HG03196 (cell line): ENCODE measurements around the gene ARHGAP6.
"Not testable (repeated sequence)": the region's sequence is repeated elsewhere in the genome, so short reads cannot be mapped to it uniquely, and the experiment has no call there.

Experiments
- ATAC-seq: cut with Tn5 transposase; IDR thresholded peaks from one replicate; pipeline ENCODE4 v1.9.1; 2021; ENCODE audit not compliant: unreplicated experiment

The ARHGAP6 gene

GRCh38 chrX:11579636-11580600 is 85.8 kb downstream of the ARHGAP6 start:
- ATAC-seq = no peak

DNA sequence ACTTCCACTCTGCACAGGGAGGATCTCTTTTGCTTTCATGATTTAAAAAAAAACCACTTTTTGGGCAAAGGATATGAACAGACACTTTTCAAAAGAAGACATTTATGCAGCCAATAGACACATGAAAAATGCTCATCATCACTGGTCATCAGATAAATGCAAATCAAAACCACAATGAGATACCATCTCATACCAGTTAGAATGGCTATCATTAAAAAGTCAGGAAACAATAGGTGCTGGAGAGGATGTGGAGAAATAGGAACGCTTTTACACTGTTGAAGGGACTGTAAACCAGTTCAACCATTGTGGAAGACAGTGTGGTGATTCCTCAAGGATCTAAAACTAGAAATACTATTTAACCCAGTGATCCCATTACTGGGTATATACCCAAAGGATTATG is 87.4 kb downstream of the ARHGAP6 start:
- ATAC-seq = not testable (repeated sequence)

- no peak for ATAC-seq
Observed at GRCh38 chrX:11577603-11578002, 88.1 kb downstream of the ARHGAP6 start.

DNA sequence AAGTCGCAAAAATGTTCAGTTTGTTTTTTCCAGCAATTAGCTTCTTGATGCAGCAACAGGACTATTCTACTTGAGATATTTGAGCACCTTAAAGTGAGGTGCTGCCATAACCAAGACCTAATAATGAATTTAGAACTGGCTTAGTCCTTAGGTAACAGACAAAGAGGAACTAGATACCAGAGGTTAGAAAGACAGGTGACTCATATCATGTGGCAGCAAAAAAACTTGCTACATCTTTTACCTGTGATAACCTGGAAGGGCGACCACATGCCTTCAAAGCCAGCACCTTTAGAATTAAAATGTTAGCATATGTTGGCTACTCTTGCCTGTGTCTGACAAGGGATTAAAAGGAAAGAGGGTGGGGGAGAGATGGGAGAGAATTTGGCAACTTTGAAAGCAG is 90.4 kb downstream of the ARHGAP6 start:
- no peak for ATAC-seq

- no peak for ATAC-seq
Observed at GRCh38 chrX:11567528-11568220, 98.0 kb downstream of the ARHGAP6 start.

- ATAC-seq = no peak
Observed at GRCh38 chrX:11566789-11567188, 98.9 kb downstream of the ARHGAP6 start.

DNA sequence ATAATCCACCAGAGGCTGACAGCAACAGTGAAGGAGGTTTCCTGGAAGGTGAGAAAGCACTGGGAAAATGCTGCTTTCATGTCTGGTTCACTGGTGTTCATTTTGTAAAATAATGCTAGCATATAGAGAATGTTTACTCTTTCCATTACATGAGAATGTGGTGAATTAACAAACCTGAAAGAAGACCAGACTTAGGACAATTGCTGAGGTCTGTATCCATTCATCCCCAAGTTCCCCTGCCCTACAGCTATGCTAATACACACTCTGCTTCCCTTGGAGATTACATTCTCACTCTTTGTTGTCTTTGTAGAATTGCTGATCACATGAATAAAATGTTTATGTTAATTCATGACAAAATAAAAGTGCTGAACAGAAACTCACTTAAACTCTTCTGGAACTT is 99.5 kb downstream of the ARHGAP6 start:
- ATAC-seq = no peak

- ATAC-seq = no peak
Observed at GRCh38 chrX:11564546-11564945, 101.2 kb downstream of the ARHGAP6 start.

GRCh38 chrX:11562570-11562969 is 103.2 kb downstream of the ARHGAP6 start:
- no peak for ATAC-seq

DNA sequence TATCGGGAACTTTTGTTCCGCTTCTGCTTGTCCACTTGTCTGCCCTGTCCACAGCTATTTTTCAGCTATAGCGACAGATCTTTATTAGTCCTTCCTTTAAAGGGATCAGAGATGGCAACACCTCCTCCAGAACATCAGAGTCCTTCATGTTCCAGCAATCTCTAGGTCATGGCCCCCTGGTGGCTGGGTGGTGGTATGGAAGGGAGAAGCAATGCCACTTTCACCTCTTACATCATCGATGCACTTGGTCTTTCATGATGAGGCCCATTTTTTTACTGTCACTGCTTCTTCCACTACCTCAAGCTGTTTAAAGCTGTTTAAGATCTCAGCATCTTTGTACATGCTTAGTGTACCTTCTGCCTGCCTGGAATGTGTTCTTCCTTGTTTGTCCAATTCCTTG is 106.7 kb downstream of the ARHGAP6 start:
- ATAC-seq = no peak

DNA sequence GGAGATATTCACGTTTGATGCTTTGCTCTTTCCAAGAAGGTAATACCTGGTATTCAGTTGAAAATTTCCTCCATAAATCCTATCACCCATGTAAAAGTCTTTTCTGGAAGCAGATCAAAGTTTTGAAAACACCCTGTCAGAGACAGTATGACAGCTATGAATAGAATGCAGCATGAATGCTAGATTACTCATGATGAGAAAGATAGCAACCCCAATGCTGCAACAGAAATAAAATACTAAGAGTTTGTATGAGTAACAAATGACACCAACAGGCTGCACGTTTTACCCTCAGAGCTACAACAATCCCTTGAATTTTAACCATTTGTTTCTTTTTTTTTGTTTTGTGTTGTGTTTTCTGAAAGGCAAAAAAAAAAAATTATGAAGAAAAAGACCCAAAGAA is 108.6 kb downstream of the ARHGAP6 start:
- ATAC-seq = no peak

- ATAC-seq = no peak
Observed at GRCh38 chrX:11555759-11556158, 110.0 kb downstream of the ARHGAP6 start.

DNA sequence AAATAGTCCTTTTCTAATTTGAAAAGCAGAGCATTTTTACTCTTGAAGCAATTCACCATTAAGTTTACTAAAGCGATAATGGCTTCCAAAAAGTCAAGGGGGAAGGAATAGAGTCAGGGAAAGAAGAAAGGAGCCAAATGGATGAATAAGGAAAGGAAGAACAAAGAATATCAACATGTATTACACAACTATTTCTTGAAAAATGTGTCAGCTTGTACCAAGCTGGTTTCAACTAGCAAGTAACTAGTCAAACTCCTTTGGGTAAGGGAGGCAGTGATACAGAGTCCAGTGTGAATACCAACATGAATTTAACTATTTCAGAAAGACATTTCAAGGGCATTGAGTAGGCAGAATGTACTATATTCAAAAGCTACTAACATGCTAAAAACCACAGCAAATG is 112.1 kb downstream of the ARHGAP6 start:
- ATAC-seq = no peak

DNA sequence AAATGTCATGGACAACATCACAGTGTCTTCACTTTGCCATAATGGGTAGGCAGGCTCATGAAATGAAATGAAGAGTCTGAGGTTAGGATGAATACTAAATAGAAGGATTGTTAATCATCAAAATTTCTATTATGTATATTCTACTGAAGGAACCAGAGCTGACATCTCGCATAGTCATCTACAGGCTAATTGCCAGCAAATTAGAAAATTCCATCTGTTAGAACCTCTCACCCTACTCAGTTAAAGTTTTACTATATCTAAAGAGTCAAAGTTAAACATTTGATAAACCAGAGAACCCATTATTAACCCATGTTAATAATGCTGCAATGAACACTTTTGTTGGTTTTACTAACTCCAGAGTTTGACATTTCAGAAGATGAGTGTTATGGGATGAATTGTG is 114.6 kb downstream of the ARHGAP6 start:
- ATAC-seq = no peak

GRCh38 chrX:11546917-11547316 is 118.8 kb downstream of the ARHGAP6 start:
- no peak for ATAC-seq

DNA sequence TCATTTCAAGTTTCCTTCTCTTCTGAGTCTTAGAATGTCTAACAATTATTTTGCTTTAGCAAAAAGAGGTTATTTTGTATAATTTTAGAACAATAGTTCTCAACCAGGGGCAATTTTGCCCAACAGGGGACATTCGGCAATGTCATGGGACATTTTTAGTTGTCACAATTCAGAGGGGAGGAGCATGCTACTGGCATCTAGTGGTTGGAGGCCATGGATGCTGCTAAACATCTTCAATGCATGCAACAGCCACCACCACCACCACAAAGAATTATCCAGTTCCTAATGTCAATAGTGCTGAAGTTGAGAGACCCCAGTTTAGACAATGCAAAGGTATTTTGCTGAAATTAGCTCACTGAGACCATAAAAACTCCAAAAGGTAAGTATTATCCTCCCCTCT is 122.5 kb downstream of the ARHGAP6 start:
- no peak for ATAC-seq

DNA sequence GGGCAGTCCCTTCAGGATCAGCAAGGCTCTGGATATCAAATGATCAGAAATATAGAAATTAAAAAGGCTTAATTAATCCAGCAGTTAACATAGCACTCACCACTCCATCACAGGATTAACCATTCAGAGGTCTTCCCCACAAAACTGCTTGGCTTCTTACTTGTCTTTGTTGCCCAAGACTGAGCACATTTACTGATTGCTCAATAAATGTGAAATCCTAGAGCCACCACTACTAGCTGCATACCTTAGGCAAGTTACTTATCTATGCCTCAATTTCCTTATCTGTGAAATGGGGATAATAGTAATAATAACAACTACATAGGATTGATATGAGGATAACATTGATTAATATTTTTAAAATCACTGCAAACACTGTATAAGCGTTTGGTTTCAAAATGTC is 124.2 kb downstream of the ARHGAP6 start:
- no peak for ATAC-seq

GRCh38 chrX:11540532-11541377 is 125.0 kb downstream of the ARHGAP6 start:
- peak; percentile 76 for ATAC-seq

DNA sequence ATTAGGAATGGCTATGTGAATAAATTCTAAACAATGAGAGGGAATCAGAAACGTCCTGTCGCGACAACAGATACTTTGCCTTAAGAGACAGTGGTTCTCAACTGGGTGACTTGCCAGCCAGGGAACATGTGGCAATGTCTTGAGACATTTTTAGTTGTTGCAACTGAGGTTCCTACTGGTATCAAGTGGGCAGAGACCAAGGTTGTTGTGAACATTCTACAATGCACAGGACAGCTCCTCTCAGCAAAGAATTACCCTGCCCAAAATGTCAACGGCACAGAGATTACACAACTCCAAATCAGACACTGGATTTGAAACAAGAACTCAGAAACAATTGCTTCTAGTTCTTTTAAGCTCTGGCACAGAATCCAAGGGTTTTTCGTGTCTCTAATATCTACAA is 128.6 kb downstream of the ARHGAP6 start:
- ATAC-seq = no peak

- no peak for ATAC-seq
Observed at GRCh38 chrX:11535156-11535919, 130.4 kb downstream of the ARHGAP6 start.
